HL-60 (cell line): Measurements from ENCODE around the gene LCN2.

Experiments
- CTCF ChIP-seq: IDR thresholded peaks from one replicate; pipeline ENCODE4 v1.5.1; 2011; ENCODE audit warnings: low read length, control low read depth, inconsistent platforms; ENCODE audit not compliant: insufficient read depth
- GABPA ChIP-seq: IDR thresholded peaks from 2 replicates; pipeline ENCODE4 v1.6.1; 2012; ENCODE audit warnings: low read depth
- POLR2AphosphoS5 ChIP-seq: IDR thresholded peaks from 2 replicates; pipeline ENCODE4 v1.6.1; 2012; ENCODE audit warnings: low read depth
- REST ChIP-seq: IDR thresholded peaks from 2 replicates; pipeline ENCODE4 v1.6.1; 2012; ENCODE audit warnings: low read depth; ENCODE audit not compliant: insufficient replicate concordance

DNA sequence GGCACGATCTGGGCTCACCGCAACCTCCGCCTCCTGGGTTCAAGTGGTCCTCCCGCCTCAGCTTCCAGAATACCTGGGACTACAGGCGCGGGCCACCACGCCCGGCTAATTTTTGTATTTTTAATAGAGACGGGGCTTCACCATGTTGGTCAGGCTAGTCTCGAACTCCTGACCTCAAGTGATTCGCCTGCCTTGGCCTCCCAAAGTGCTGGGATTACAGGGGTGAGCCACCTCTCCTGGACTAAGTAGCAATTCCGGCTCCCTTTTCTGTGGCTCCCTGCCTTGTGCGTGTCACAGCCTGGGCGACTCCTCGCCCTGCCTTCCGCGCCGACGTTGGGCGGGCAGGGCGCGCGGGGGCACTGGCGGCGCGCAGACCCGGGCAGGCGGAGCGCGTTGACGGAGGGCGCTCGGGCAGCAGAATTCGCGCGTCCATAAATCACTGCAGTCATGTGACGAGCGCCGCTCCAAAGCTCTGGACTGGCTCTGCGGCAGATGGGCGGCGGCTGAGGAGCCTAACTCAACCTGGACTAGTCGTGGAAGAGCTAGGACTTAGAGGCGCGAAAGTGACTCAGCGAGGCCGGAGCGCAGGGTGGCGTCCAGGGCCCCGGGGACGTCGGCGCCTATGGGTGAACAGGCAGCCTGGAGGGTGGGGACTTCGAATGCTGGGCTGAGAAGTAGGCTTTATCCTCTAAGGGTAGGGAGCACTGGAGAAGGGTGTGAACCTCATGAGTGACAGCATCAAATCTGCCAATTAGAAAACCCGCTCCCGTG is 43.5 kb downstream of the LCN2 start:
- TF ChIP-seq CTCF: no peak
- no peak for TF ChIP-seq POLR2AphosphoS5
- TF ChIP-seq REST: no peak
- no peak for TF ChIP-seq GABPA
